ENCODE results near the gene TJP1.
"Not testable (repeated sequence)": the region's sequence is repeated elsewhere in the genome, so short reads cannot be mapped to it uniquely, and the experiment has no call there.

The TJP1 gene

GRCh38 chr15:29734917-29735572 is 87.2 kb downstream of the TJP1 start:
- Mint-ChIP-seq H3K36me3 (ENCODE audit: low read depth) (no peaks in the 10 kb centered on the region), H3K27me3 (peaks cover 8% of the 10 kb centered on the region), H3K27ac (no peak overlapping the region), H3K9me3 (no peaks in the 10 kb centered on the region), H3K4me3 (no peak overlapping the region), H3K4me1 (ENCODE audit: low read depth) (no peaks in the 10 kb centered on the region)

- H3K27ac Mint-ChIP-seq = no peak overlapping the region
- no peaks in the 10 kb centered on the region for H3K9me3 Mint-ChIP-seq
- H3K4me3 Mint-ChIP-seq = no peak overlapping the region
- H3K4me1 Mint-ChIP-seq (ENCODE audit: low read depth) = no peaks in the 10 kb centered on the region
- no peaks in the 10 kb centered on the region for H3K36me3 Mint-ChIP-seq (ENCODE audit: low read depth)
- peaks cover 16% of the 10 kb centered on the region for H3K27me3 Mint-ChIP-seq
Observed at GRCh38 chr15:29731865-29732264, 90.4 kb downstream of the TJP1 start.

GRCh38 chr15:29730471-29730870 is 91.8 kb downstream of the TJP1 start:
- not testable (repeated sequence) for H3K4me1 Mint-ChIP-seq (ENCODE audit: low read depth)

GRCh38 chr15:29728418-29728817 is 93.8 kb downstream of the TJP1 start:
- no peak overlapping the region for H3K27ac Mint-ChIP-seq
- peaks cover 19% of the 10 kb centered on the region for H3K27me3 Mint-ChIP-seq
- H3K36me3 Mint-ChIP-seq (ENCODE audit: low read depth) = no peaks in the 10 kb centered on the region
- H3K9me3 Mint-ChIP-seq = no peaks in the 10 kb centered on the region
- no peaks in the 10 kb centered on the region for H3K4me1 Mint-ChIP-seq (ENCODE audit: low read depth)
- no peak overlapping the region for H3K4me3 Mint-ChIP-seq

More at GRCh38 chr15:29730471-29730870, 91.8 kb downstream of the TJP1 start:
- H3K27ac Mint-ChIP-seq; H3K4me3 Mint-ChIP-seq; H3K9me3 Mint-ChIP-seq; H3K36me3 Mint-ChIP-seq (ENCODE audit: low read depth): not testable (repeated sequence)
- H3K27me3 Mint-ChIP-seq = peaks cover 13% of the 10 kb centered on the region

- Mint-ChIP-seq H3K4me3 (no peak overlapping the region), H3K36me3 (ENCODE audit: low read depth) (no peaks in the 10 kb centered on the region), H3K4me1 (ENCODE audit: low read depth) (no peaks in the 10 kb centered on the region), H3K9me3 (no peaks in the 10 kb centered on the region), H3K27ac (no peak overlapping the region), H3K27me3 (peaks cover 19% of the 10 kb centered on the region)
Observed at GRCh38 chr15:29727871-29728270, 94.4 kb downstream of the TJP1 start.

GRCh38 chr15:29726553-29726952 is 95.7 kb downstream of the TJP1 start:
- no peak overlapping the region for H3K27ac Mint-ChIP-seq
- no peaks in the 10 kb centered on the region for H3K36me3 Mint-ChIP-seq (ENCODE audit: low read depth)
- peaks cover 4% of the 10 kb centered on the region for H3K9me3 Mint-ChIP-seq
- no peak overlapping the region for H3K4me3 Mint-ChIP-seq
- no peaks in the 10 kb centered on the region for H3K4me1 Mint-ChIP-seq (ENCODE audit: low read depth)
- H3K27me3 Mint-ChIP-seq = peaks cover 19% of the 10 kb centered on the region

GRCh38 chr15:29724026-29724425 is 98.2 kb downstream of the TJP1 start:
- Mint-ChIP-seq H3K27me3 (peaks cover 19% of the 10 kb centered on the region), H3K9me3 (peaks cover 16% of the 10 kb centered on the region), H3K4me1 (ENCODE audit: low read depth) (no peaks in the 10 kb centered on the region), H3K27ac (no peak overlapping the region), H3K36me3 (ENCODE audit: low read depth) (no peaks in the 10 kb centered on the region), H3K4me3 (no peak overlapping the region)

- Mint-ChIP-seq H3K36me3 (ENCODE audit: low read depth) (no peaks in the 10 kb centered on the region), H3K27me3 (no peaks in the 10 kb centered on the region), H3K4me3 (no peak overlapping the region), H3K9me3 (peaks cover 6% of the 10 kb centered on the region), H3K27ac (no peak overlapping the region), H3K4me1 (ENCODE audit: low read depth) (no peaks in the 10 kb centered on the region)
Observed at GRCh38 chr15:29713784-29714183, 108.5 kb downstream of the TJP1 start.

- Mint-ChIP-seq H3K4me1 (ENCODE audit: low read depth) (no peaks in the 10 kb centered on the region), H3K27ac (no peak overlapping the region), H3K36me3 (ENCODE audit: low read depth) (no peaks in the 10 kb centered on the region), H3K27me3 (no peaks in the 10 kb centered on the region), H3K4me3 (no peak overlapping the region), H3K9me3 (no peaks in the 10 kb centered on the region)
Observed at GRCh38 chr15:29712149-29712885, 110.0 kb downstream of the TJP1 start.

- Mint-ChIP-seq H3K27me3 (no peaks in the 10 kb centered on the region), H3K4me1 (ENCODE audit: low read depth) (no peaks in the 10 kb centered on the region), H3K27ac (no peak overlapping the region), H3K36me3 (ENCODE audit: low read depth) (no peaks in the 10 kb centered on the region), H3K4me3 (no peak overlapping the region), H3K9me3 (no peaks in the 10 kb centered on the region)
Observed at GRCh38 chr15:29711531-29711930, 110.7 kb downstream of the TJP1 start.

- no peak overlapping the region for H3K4me3 Mint-ChIP-seq
- no peak overlapping the region for H3K27ac Mint-ChIP-seq
- no peaks in the 10 kb centered on the region for H3K27me3 Mint-ChIP-seq
- no peaks in the 10 kb centered on the region for H3K36me3 Mint-ChIP-seq (ENCODE audit: low read depth)
- no peaks in the 10 kb centered on the region for H3K9me3 Mint-ChIP-seq
- H3K4me1 Mint-ChIP-seq (ENCODE audit: low read depth) = no peaks in the 10 kb centered on the region
Observed at GRCh38 chr15:29708519-29708918, 113.7 kb downstream of the TJP1 start.

GRCh38 chr15:29704950-29705597 is 117.2 kb downstream of the TJP1 start:
- H3K4me1 Mint-ChIP-seq (ENCODE audit: low read depth) = no peaks in the 10 kb centered on the region
- H3K36me3 Mint-ChIP-seq (ENCODE audit: low read depth) = no peaks in the 10 kb centered on the region
- H3K4me3 Mint-ChIP-seq = no peak overlapping the region
- no peaks in the 10 kb centered on the region for H3K27me3 Mint-ChIP-seq
- H3K27ac Mint-ChIP-seq = no peak overlapping the region
- no peaks in the 10 kb centered on the region for H3K9me3 Mint-ChIP-seq

- H3K4me1 Mint-ChIP-seq (ENCODE audit: low read depth) = no peaks in the 10 kb centered on the region
- H3K27ac Mint-ChIP-seq = no peak overlapping the region
- no peaks in the 10 kb centered on the region for H3K9me3 Mint-ChIP-seq
- no peaks in the 10 kb centered on the region for H3K27me3 Mint-ChIP-seq
- no peak overlapping the region for H3K4me3 Mint-ChIP-seq
- no peaks in the 10 kb centered on the region for H3K36me3 Mint-ChIP-seq (ENCODE audit: low read depth)
Observed at GRCh38 chr15:29701151-29701550, 121.1 kb downstream of the TJP1 start.

GRCh38 chr15:29700296-29700695 is 122.0 kb downstream of the TJP1 start:
- H3K27me3 Mint-ChIP-seq = no peaks in the 10 kb centered on the region
- H3K36me3 Mint-ChIP-seq (ENCODE audit: low read depth) = no peaks in the 10 kb centered on the region
- H3K4me3 Mint-ChIP-seq = no peak overlapping the region
- no peaks in the 10 kb centered on the region for H3K4me1 Mint-ChIP-seq (ENCODE audit: low read depth)
- no peaks in the 10 kb centered on the region for H3K9me3 Mint-ChIP-seq
- no peak overlapping the region for H3K27ac Mint-ChIP-seq

- Mint-ChIP-seq H3K36me3 (ENCODE audit: low read depth) (no peaks in the 10 kb centered on the region), H3K9me3 (no peaks in the 10 kb centered on the region), H3K27ac (no peak overlapping the region), H3K4me1 (ENCODE audit: low read depth) (no peaks in the 10 kb centered on the region), H3K4me3 (no peak overlapping the region), H3K27me3 (no peaks in the 10 kb centered on the region)
Observed at GRCh38 chr15:29699791-29700190, 122.5 kb downstream of the TJP1 start.

Measured in stimulated activated naive CD8-positive, alpha-beta T cell treated with anti-CD3 and anti-CD28 coated beads, Interleukin-15, Interleukin-2, amounts not matched to agents 100 ng/mL and 50 ng/mL, for 24 hours (primary cell).